ENCODE measurements around the gene HOXC12.

GRCh38 chr12:53950789-53951576 lies 3.7 kb upstream of the HOXC12 start:
- TF ChIP-seq POLR2A (IDR thresholded peaks at IDR 0.05) (no peak), CTCF (IDR thresholded peaks at IDR 0.05) (no peak), POLR2AphosphoS5 (IDR thresholded peaks at IDR 0.05) (no peak)
